CD14-positive monocyte (primary cell): ENCODE measurements around the gene ARHGEF7. TPM values are rescaled to one million over a fixed set of nuclear protein-coding genes. Genes with fewer than 3 reads are reported as not detected.

Experiments used
- DNase-seq, 3 donors: peaks; one replicate each; pipeline ENCODE4 v3.0.0-alpha.2; 2011 to 2022
- H2AFZ ChIP-seq: 2 replicates; pipeline ENCODE4 v1.6.0; 2012; ENCODE audit warnings: mild to moderate bottlenecking, low read depth, low read length, inconsistent platforms; ENCODE audit not compliant: insufficient read depth, poor library complexity, severe bottlenecking
- H3K27ac ChIP-seq, 2 donors: 1 replicate in 1 of 2; 2 replicates in 1 of 2; pipeline ENCODE4 v1.5.1; 2012 to 2013; ENCODE audit warnings: low read length in 2 of 2, control low read depth in 1 of 2, inconsistent platforms in 1 of 2, low read depth in 1 of 2, mild to moderate bottlenecking in 1 of 2
- H3K27me3 ChIP-seq, 2 donors: one replicate each; pipeline versions ENCODE4 v1.6.0 to v1.6.1; 2011 to 2013; ENCODE audit warnings: low read length in 2 of 2; ENCODE audit not compliant: control insufficient read depth in 2 of 2, insufficient read depth in 2 of 2
- H3K36me3 ChIP-seq, 2 donors: replicated peaks in 1 of 2; 1 replicate in 1 of 2; 2 replicates in 1 of 2; pipeline versions ENCODE4 v1.5.1 to v1.6.1; 2012 to 2013; ENCODE audit warnings: low read length in 2 of 2, control low read depth in 1 of 2, inconsistent platforms in 1 of 2, mild to moderate bottlenecking in 1 of 2; ENCODE audit not compliant: insufficient read depth in 2 of 2, control insufficient read depth in 1 of 2
- H3K4me1 ChIP-seq, 2 donors: 1 replicate in 1 of 2; 2 replicates in 1 of 2; pipeline versions ENCODE4 v1.5.1 to v1.6.1; 2012 to 2013; ENCODE audit warnings: low read length in 2 of 2, control low read depth in 1 of 2, inconsistent platforms in 1 of 2, mild to moderate bottlenecking in 1 of 2, moderate library complexity in 1 of 2; ENCODE audit not compliant: insufficient read depth in 2 of 2, control insufficient read depth in 1 of 2
- H3K4me2 ChIP-seq: replicated peaks from 2 replicates; pipeline ENCODE3; 2012; ENCODE audit warnings: low read length, moderate library complexity, mild to moderate bottlenecking; ENCODE audit not compliant: poor library complexity, severe bottlenecking; ENCODE audit errors: extremely low read depth
- H3K4me3 ChIP-seq, 3 experiments: fragments of 200-600 bp in 1 of 3; sonication (generic) in 1 of 3; replicated peaks in 1 of 3; 1 replicate in 2 of 3; 2 replicates in 1 of 3; pipeline ENCODE4 v1.5.1; 2011 to 2013; ENCODE audit warnings: low read length in 3 of 3, mild to moderate bottlenecking in 3 of 3, control low read depth in 2 of 3, low read depth in 2 of 3, inconsistent platforms in 1 of 3, moderate library complexity in 1 of 3
- H3K79me2 ChIP-seq: 2 replicates; pipeline ENCODE4 v1.6.0; 2012; ENCODE audit warnings: mild to moderate bottlenecking, control low read depth, inconsistent platforms, low read length, moderate library complexity; ENCODE audit not compliant: insufficient read depth
- H3K9ac ChIP-seq: 2 replicates; pipeline ENCODE4 v1.6.0; 2017; ENCODE audit warnings: low read length, mild to moderate bottlenecking; ENCODE audit not compliant: insufficient read depth, poor library complexity, severe bottlenecking
- H3K9me3 ChIP-seq, 2 donors: replicated peaks in 1 of 2; 1 replicate in 1 of 2; 2 replicates in 1 of 2; pipeline versions ENCODE4 v1.5.1 to v1.6.1; 2012 to 2013; ENCODE audit warnings: low read length in 2 of 2, control low read depth in 1 of 2; ENCODE audit not compliant: control insufficient read depth in 1 of 2, insufficient read depth in 1 of 2
- H4K20me1 ChIP-seq: 2 replicates; pipeline ENCODE4 v1.6.0; 2012; ENCODE audit warnings: mild to moderate bottlenecking, low read length, control low read depth, moderate library complexity; ENCODE audit not compliant: insufficient read depth
- H3K27ac Mint-ChIP-seq, 7 donors: one replicate each; pipeline ENCODE4 v1.8.0; 2020; ENCODE audit warnings: mild to moderate bottlenecking in 7 of 7, mixed read lengths in 7 of 7, moderate library complexity in 6 of 7, inconsistent platforms in 2 of 7
- H3K27me3 Mint-ChIP-seq, 3 donors: one replicate each; pipeline ENCODE4 v1.8.0; 2021 to 2022; ENCODE audit warnings: low read depth in 3 of 3, mild to moderate bottlenecking in 3 of 3, mixed read lengths in 3 of 3, moderate library complexity in 3 of 3, inconsistent platforms in 1 of 3
- H3K36me3 Mint-ChIP-seq, 2 donors: one replicate each; pipeline ENCODE4 v1.8.0; 2020; ENCODE audit warnings: mixed read lengths in 2 of 2, inconsistent platforms in 1 of 2, mild to moderate bottlenecking in 1 of 2
- H3K4me1 Mint-ChIP-seq: one replicate; pipeline ENCODE4 v1.8.0; 2020; ENCODE audit warnings: mild to moderate bottlenecking, mixed read lengths
- H3K4me3 Mint-ChIP-seq, 2 donors: one replicate each; pipeline ENCODE4 v1.8.0; 2020; ENCODE audit warnings: mild to moderate bottlenecking in 2 of 2, mixed read lengths in 2 of 2, moderate library complexity in 1 of 2
- H3K9me3 Mint-ChIP-seq, 7 donors: one replicate each; pipeline ENCODE4 v1.8.0; 2020 to 2022; ENCODE audit warnings: mixed read lengths in 7 of 7, mild to moderate bottlenecking in 6 of 7, moderate library complexity in 6 of 7, inconsistent platforms in 2 of 7
- WGBS: methylation state at CpG from one replicate; pipeline ENCODE4 v1.1.5; 2013; ENCODE audit warnings: missing lambda C conversion rate; ENCODE audit not compliant: insufficient coverage; 5-methylcytosine and 5-hydroxymethylcytosine counted together
- intact Hi-C, 2 donors: fragments of 100-400 bp; cut with micrococcal nuclease; formaldehyde crosslinking; loops; one replicate each; pipeline versions ENCODE4 v1.15.0 to v1.15.1; 2023
- polyA plus RNA-seq, 3 donors: library from polyadenylated mRNA; depleted of rRNA in 1 of 3; unstranded in 2 of 3; stranded (reverse) in 1 of 3; fragments of 300-500 nt in 2 of 3; fragments of >200 nt in 1 of 3; fragmentation: Illumina TruSeq in 2 of 3; gene quantifications; 1 replicate in 2 of 3; 2 replicates in 1 of 3; pipeline ENCODE4 v1.2.3, GENCODE V29; 2012 to 2021
- TF ChIP-seq, protein P1 (sequence below): fragments of 200-600 bp; IDR thresholded peaks from one replicate; pipeline ENCODE4 v1.8.0; 2022; ENCODE audit warnings: antibody characterized with exemption, mild to moderate bottlenecking

ARHGEF7 gene
- polyA plus RNA-seq, 3 donors: 4.6 to 29.0 (median 6.1) TPM

DNA sequence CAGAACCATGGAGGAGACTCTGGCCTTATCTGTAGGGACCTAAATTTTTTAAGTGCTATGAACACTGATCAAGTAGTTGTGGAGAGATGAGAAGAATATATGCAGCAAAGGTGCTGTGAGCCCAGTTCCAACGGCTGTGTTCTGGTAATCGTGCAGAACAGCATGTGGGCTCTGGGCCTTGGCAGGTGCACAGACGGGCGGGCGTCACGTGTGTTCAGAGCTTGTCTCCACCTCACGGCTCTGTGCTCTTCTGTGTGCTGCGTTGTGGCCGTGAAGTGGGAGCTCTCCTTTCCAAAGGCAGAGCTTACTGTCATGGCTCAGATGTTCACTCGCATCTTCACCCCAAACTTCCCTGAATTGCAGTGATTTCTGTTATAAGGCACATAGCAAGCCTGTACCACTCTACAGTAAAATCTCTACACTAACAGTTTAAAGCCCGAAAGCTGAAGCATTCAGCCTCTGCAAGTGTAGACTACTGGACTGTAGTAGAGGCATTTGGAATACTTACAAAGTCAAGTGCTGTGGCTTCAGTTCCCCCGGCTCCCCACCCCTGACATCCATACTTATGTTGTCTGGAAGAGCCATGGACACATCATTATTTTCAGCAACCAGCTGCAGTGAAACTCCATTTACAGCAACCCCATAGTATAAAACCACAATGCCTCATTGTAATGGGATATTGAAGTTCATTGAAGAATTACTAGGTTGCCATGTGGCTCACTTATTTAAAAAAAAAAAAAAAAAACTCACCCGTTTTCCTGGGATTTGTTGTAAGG is 177.8 kb downstream of the ARHGEF7 start:
- Mint-ChIP-seq H3K36me3 (peaks cover 79 to 87% of the 10 kb centered on the region in 2 donors), H3K4me3 (no peak overlapping the region), H3K4me1 (no peaks in the 10 kb centered on the region), H3K27ac (no peak overlapping the region), H3K9me3 (no peaks in the 10 kb centered on the region), H3K27me3 (no peaks in the 10 kb centered on the region)
- Histone ChIP-seq H3K9ac (no peak overlapping the region), H3K27ac (no peak overlapping the region), H3K9me3 (no peaks in the 10 kb centered on the region), H3K79me2 (no peaks in the 10 kb centered on the region), H3K36me3 (peaks cover 71 to 99% of the 10 kb centered on the region in 2 donors), H2AFZ (no peak overlapping the region), H3K4me3 (no peak overlapping the region), H3K4me1 (no peaks in the 10 kb centered on the region), H3K27me3 (no peaks in the 10 kb centered on the region), H3K4me2 (no peak overlapping the region), H4K20me1 (no peaks in the 10 kb centered on the region)
- intact Hi-C loops: no loop called here
- DNase-seq: no peak
- TF ChIP-seq, protein P1, sequence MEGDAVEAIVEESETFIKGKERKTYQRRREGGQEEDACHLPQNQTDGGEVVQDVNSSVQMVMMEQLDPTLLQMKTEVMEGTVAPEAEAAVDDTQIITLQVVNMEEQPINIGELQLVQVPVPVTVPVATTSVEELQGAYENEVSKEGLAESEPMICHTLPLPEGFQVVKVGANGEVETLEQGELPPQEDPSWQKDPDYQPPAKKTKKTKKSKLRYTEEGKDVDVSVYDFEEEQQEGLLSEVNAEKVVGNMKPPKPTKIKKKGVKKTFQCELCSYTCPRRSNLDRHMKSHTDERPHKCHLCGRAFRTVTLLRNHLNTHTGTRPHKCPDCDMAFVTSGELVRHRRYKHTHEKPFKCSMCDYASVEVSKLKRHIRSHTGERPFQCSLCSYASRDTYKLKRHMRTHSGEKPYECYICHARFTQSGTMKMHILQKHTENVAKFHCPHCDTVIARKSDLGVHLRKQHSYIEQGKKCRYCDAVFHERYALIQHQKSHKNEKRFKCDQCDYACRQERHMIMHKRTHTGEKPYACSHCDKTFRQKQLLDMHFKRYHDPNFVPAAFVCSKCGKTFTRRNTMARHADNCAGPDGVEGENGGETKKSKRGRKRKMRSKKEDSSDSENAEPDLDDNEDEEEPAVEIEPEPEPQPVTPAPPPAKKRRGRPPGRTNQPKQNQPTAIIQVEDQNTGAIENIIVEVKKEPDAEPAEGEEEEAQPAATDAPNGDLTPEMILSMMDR: no peak
- WGBS: 97% methylated on average over 10 of the region's 13 CpGs

DNA sequence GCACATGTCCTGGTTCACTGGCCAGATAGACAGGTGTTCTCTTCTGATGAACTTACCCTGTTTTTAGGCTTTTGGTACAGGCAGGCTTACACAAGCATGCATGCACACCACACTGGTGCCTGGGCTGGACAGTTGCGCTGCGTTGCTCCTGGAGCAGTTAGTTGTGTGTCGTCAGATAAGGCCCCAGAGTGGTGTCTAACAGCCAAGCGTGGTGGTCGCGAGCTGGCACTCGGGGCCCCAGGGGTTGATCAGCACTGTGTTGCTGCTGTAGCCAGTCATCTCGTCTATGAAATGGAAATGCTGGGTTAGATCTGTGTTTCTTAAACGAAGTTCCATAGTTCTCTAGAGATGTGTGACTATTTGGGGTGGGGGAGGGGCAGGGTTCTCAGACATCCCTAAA is 180.8 kb downstream of the ARHGEF7 start:
- no peak overlapping the region for H3K4me3 ChIP-seq
- Mint-ChIP-seq H3K27me3 (no peaks in the 10 kb centered on the region), H3K36me3 (peaks cover 79 to 91% of the 10 kb centered on the region in 2 donors), H3K9me3 (no peaks in the 10 kb centered on the region), H3K4me3 (no peak overlapping the region), H3K4me1 (no peaks in the 10 kb centered on the region), H3K27ac (no peak overlapping the region)
- no peaks in the 10 kb centered on the region for H3K4me1 ChIP-seq
- H3K9me3 ChIP-seq: no peaks in the 10 kb centered on the region
- no peaks in the 10 kb centered on the region for H4K20me1 ChIP-seq
- no peak overlapping the region for H2AFZ ChIP-seq
- H3K27ac ChIP-seq: no peak overlapping the region
- peaks cover 62 to 99% of the 10 kb centered on the region in 2 donors for H3K36me3 ChIP-seq
- TF ChIP-seq, protein P1: no peak
- no peaks in the 10 kb centered on the region for H3K27me3 ChIP-seq
- intact Hi-C loops: no loop called here
- no peaks in the 10 kb centered on the region for H3K79me2 ChIP-seq
- no peak overlapping the region for H3K4me2 ChIP-seq
- 96% methylated on average over 9 of the region's 9 CpGs for WGBS
- DNase-seq: no peak
- no peak overlapping the region for H3K9ac ChIP-seq
